GM13977 (cell line): ENCODE results near the gene URB1.

Experiments used
- DNase-seq: peaks from one replicate; pipeline ENCODE4 v3.0.0; 2012; ENCODE audit warnings: low spot score
- CTCF ChIP-seq: IDR thresholded peaks from 2 replicates; pipeline ENCODE4 v1.5.1; 2012; ENCODE audit warnings: mild to moderate bottlenecking, control low read depth; ENCODE audit not compliant: insufficient read depth; ENCODE audit errors: extremely low read depth, missing control alignments
- in situ Hi-C: fragments of 300-500 bp; cut with MboI; formaldehyde crosslinking; loops from one replicate; pipeline ENCODE4 v1.12.0; 2022; ENCODE audit warnings: low sequenced_read_pairs, low pct_unique_long_range_greater_than_20kb, mixed read lengths, inconsistent platforms; ENCODE audit not compliant: unreplicated experiment

The URB1 gene

GRCh38 chr21:32309906-32310460, 82.8 kb downstream of the URB1 start:
- no peak for DNase-seq
- in situ Hi-C loops: no loop called here
- no peak for TF ChIP-seq CTCF

- in situ Hi-C loops: no loop called here
- DNase-seq: no peak
- TF ChIP-seq CTCF: no peak
Measured at GRCh38 chr21:32308696-32309095, 84.1 kb downstream of the URB1 start.

GRCh38 chr21:32307706-32308105, 85.1 kb downstream of the URB1 start:
- DNase-seq: no peak
- in situ Hi-C loops: no loop called here
- TF ChIP-seq CTCF: no peak

GRCh38 chr21:32306021-32306780, 86.6 kb downstream of the URB1 start:
- no peak for DNase-seq
- in situ Hi-C loops: no loop called here
- TF ChIP-seq CTCF: no peak

GRCh38 chr21:32304998-32305397, 87.8 kb downstream of the URB1 start:
- TF ChIP-seq CTCF: no peak
- in situ Hi-C loops: no loop called here
- DNase-seq: no peak

GRCh38 chr21:32303385-32303784, 89.4 kb downstream of the URB1 start:
- TF ChIP-seq CTCF: no peak
- no peak for DNase-seq
- in situ Hi-C loops: no loop called here

- in situ Hi-C loops: no loop called here
- TF ChIP-seq CTCF: no peak
- DNase-seq: no peak
Measured at GRCh38 chr21:32302560-32302959, 90.3 kb downstream of the URB1 start.
